CD4-positive, alpha-beta T cell treated with Interleukin-1 beta for 1 hour (primary cell): ENCODE results near the gene ERC2.

ENCODE experiments used
- DNase-seq, 2 donors: peaks; one replicate each; pipeline ENCODE4 v3.0.0-alpha.2; 2020 to 2022

Gene ERC2

DNA sequence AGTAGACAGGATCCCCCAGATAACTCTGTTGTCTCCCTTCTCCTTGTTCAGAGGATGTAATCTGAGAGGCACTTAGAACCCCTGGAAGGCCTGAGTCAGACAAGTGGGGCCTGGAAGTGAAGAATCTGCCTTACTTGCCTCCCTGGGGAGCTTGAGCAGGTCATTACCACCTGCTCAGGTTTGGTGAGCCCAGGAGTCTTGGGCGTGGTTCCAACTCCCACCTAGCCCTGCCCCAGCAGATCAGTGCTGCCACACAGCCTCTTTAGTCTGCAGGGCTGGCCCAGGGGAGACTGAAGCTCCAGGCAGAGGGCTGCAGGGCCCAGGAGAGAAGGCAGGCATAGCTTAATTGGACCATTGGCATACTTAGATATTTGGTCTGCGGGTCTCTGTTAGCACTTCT, 230.0 kb downstream of the ERC2 start:
- no peak for DNase-seq

DNA sequence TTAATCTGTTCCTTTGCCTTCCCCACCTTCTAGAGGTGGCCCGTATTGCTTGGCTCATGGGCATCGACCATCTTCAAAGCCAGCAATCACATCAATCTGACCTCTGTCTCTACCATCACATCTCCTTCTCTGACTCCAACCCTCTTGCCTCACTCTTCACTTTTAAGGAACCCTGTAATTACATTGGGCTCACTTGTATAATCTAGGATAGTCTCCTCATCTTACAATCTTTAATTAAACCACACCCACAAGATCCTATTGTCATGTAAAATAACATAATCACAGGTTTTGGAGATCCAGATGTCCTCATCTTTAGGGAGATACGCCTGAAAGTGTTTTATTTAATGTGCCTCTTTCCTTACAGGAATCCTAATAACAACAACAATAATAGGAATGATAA, 234.5 kb downstream of the ERC2 start:
- no peak for DNase-seq

DNA sequence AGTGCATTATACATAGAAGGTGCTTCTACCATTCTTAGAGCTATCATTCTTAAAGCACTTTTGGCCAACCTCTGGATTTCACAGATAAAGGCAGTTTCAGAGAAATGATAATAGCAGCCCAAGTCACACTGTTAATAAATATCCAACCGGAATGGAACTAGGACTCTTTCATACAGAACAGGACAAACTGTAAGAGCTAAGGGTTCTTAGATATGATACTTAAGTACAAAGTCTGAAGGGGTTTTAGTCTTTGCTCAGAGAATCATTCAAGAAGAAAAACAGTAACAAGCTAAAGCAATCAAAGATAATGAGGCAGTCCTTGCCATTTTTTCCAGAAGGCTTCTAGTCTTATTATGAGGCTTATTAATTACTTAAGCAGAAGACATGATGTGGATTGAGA, 239.0 kb downstream of the ERC2 start:
- no peak for DNase-seq

DNA sequence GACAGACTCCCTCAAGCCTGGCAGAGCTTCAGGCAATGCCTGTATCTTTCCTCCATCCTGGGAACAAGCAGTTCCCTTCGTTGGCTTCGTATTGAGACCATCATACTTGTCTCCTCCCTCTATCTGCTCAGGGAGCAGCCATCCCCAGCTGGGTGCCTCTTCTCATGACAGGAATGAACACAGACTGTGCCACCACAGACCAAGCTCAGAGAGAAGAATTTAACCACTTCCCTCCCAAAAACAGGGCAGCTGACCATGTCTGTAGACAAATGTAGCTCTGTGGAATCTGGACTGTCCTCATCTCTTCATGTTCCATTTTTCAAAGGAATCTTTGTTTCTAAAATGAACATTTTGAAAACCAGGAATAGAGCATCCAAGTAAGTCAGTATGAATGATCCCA, 245.4 kb downstream of the ERC2 start:
- no peak for DNase-seq

DNA sequence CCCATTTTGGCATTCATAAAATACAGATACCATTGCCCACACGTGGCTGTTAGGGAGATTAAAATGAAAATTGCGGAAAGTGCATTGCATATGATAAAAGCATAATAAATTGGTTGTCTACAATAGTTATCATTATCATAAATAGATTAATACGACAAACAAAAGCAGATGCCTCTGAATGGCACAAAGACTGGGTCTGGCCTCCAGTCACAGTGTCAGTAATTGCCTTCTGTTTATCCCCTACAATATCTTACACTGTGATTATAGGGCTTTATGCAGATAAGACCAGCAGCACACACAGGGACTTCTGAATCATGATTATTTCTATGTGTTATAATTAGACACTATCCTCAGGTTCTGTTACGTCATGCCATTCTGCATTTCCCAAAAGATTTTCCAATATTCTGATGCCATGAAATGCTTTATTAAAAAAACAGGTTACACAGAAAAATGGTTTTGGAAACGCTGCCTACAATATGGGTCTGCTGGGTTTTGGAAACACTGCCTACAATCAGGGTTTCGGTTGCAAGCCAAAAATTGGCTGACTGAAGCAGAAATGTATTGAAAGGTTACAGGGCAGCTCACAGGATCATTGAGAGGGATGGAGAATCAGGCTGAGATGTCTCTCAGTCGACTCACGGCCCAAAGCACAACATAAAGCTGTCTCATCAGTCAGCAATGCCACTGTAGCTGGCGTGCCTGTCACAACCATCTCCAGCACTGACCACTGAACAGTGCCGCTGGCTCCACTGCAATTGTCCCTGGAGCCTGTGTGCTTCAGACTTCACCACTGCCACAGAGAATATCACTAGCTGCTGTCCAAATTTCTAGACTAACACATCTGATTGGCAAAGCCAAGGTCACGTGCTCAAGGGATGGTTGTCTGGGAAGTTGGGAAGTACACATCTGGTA, 248.1 kb downstream of the ERC2 start:
- DNase-seq = no peak

DNA sequence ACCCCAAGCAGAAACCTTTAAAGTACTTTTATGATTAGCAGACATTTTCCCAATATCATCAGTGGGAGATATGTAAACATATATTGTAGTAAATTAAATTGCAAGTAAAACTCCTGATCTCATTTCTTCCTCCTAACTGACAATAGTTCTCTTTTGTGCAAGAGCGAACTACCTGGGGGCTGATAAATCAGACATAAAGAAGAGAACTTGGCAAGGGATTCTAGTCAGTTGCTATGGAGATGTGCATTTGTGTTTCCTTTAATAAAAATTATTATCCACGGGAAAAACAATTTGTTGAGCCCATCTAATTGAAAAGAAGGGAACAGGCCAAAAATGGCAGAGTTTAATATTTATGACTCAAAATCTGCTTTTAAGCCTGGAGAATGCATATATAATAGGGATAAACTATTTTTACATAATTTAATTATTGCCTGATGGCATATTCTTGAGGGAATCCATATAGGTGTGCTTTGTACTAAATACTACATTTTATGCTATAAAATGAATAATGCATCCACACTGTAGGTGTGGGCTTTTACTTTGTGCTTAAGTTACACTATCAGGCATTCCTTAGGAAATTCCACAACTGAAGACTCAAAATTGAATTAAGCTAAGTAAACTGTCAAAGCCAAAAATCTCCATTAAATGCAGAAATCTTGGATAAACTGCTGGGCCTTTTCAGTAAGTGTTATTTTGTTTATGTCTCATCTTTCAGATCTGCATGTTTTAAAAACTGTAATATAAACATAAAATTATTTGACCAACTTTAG, 258.1 kb downstream of the ERC2 start:
- DNase-seq = no peak

DNA sequence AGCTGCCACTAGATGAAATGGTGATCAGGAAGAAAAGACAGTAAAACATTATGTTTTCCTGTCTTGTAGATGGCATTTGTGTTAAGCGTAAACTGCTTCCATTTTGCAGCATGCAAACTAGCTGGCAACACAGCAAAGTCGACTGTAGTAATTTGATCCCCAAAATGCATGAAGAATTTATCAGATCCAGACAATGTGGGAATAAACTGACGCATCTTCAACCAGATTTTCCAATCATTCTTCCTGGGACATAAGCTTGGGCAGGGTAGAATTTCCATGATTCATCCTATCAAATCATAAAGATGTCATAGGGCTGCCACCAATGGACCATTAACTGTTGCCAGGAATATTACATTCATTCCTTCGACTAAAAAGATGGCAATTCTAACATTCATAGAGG, 260.3 kb downstream of the ERC2 start:
- DNase-seq = no peak

DNA sequence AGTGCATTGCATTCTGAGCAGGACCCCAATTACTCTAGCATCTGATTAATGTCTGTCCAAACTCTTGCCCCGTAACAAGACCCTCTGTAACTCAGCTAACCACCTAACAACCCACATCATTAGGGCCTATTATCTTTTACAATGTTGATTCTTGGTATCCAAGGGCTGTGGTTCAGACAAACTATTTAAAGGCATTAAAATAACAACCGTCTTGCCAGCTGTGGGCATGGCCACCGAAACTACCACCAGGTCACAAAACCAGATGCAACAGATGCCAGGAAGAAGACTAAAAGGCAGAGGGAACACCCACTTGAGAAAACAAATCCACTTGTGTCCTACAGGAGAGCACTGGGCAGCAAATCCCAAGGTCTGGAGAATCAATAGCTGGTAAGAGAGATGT, 262.9 kb downstream of the ERC2 start:
- DNase-seq = no peak

DNA sequence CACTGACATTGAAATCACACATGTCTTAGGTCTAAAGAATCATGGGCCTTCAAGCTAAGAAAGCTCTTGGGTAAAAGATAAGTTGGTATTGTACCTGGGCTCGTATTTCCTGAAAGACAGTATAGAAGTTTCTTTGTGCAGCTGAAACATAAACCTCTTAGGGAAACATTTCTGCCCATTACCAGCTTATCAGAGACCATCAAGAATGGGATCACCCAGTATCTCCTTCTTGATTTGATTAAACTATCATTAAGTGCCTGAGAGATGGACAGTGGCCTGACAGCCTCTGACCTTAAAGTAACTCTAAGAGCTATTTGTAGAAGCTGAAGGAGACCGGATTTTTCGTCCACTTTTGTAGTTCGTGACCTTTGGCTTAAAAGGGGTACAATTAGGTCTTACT, 265.3 kb downstream of the ERC2 start:
- DNase-seq = no peak

DNA sequence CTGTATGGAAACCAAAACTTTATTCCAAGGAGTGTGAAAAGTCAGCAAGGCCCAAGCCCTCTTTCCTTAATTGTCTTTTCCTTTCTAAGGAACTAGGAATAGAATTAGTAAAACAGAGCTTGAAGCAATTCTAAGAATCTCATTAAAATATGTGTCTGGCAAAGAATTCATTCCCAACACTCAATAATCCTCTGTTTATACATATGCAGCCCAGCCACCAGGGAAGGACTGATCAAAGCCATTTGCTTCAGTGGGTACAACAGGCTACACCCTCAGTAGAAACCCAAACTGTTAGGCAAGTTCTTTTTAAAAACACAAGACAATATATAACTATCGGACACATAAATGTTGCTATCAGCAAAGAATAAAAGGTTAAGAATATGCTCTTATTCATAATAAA, 266.9 kb downstream of the ERC2 start:
- no peak for DNase-seq

DNA sequence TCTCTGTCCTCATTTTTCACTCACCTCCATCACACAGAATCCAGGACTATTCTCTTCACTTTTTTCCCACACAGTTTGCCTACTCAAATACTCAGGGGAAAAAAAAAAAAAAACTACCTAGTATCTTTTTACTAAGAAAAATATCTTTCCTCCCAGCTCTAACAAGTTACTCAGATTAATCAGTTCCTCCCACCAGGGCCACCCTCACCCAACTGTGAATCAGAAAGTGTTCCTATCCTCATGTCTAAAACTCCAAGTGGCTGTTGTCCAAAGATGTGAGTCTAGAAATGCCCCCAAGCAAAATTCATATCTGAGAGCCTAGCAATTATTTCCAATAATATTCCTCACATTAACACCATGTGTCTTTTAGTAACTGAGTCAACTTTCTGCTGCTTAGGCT, 268.0 kb downstream of the ERC2 start:
- no peak for DNase-seq

DNA sequence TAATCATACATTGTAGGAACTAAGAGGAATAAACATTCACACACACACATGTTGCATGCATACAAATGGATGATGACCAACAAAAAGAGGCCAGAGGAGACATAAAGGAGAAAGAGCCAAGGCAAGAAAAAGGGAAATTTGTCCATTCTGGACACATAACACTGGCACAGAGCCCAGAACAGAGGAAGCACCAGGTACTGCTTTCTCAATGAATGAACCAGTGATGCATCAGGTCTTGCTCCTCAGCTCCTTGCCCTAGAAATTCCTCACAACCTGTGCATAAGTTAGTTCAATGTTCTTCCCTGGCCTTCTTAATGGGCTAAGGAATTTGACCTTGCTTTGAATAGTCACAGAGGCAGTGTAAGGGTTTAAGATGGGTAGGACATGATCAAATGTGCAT, 270.3 kb downstream of the ERC2 start:
- no peak for DNase-seq

DNA sequence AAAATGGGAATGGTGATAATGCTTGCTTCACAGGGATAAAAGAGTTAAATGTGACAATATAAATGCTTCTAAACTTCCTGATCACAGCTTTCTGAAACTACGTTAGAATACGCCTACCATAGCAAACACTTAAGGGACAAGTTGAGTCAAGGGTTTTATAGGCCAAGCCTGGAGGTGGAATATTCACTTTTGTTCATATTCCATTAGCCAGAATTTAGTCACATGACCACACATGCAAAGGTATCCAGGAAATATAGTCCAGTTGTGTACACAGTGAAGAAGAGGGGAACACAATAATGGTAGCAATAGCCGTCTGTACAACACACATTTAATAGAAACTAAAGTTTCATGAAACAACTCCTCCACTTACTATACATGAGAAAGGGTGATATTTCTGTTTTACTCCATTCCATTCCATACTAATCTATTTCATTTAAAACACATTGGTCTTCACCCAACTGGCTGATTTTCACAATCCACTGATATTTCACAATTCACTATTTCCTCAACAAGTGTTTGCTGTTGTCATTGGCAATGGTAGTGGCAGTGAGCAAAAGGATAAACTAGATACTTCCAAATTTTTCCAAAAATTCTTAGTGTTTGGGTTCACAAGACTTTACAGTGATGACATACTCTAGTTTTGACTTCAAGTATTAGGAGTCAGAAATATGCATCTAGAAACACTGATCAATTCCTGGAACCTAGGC, 270.9 kb downstream of the ERC2 start:
- no peak for DNase-seq

DNA sequence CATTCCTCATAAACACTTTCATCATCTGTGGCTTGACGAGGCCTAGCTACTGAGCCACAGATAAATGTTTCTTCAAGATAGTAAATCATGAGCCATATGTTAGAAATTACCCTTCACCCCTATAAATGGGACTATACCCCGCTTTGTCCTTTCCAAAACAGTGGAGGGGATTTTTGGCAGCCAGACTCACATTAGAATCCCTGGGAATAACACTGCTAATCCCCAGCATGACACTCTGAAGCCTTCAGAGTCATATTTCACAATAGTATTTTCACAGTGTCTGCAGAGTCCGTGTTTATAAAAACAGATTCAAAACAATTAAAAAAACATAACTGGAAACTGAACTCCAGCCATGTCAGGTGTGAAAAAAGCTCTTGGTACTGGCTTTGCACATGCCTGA, 271.6 kb downstream of the ERC2 start:
- DNase-seq = no peak

DNA sequence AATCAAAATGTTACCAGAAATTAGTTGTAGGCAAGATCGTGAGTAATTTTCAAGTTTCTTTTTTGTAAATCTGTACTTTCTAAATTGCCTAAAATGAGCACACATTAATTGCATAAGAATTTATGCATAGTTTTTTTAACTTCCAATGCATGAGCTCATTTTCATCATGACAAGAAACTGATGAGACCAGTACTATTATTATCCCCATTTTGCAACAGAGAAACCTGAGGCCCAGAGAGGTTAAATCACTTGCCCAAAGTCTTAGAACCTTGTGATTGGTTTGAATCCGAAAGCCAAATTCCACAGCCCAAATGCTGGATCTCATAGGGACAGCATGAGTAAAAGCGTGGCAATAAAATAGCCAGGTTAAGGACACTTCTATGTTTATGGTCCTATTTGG, 274.7 kb downstream of the ERC2 start:
- DNase-seq = no peak

DNA sequence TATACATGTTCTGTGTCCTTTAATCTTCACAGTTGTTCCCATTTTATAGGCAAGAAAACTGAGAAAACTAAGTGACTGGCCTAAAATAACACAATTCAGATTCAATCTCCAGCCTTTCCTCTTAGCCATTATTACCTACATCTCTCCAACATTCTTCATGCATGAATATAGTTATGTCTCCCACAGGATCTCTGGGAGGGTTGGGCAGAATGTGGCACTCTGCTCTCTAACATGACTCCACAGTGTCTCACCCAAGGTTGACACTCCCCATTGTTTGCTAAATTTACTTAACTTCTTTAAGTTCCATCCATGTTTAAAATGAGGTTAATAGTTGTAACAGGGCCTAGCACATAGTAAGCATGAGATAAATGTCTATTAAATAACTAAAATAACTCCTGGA, 276.3 kb downstream of the ERC2 start:
- no peak for DNase-seq

DNA sequence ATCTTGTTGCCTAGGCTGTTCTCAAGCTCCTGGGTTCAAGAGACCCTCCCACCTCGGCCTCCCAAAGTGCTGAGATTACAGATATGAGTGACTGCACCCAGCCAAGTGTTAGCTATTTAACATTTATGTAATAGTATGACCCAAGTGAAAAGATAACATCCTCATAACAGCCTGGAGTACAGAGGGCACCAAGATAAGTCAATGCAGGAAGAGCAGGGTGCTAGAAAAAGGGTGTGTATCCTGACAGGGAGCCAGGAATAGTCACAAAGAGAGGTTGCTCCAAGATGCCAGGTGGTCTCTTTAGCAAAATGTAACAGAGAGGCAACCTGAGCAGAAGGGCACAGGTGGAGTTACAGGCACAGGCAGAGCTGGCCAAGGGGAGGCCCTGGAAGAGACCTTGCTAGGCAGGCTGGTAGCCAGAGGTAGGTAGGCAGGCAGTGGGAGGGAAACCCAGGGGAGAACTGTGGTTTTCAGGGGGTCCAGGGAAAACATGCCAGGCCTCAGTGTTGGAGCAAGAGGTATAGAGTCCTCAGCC, 277.4 kb downstream of the ERC2 start:
- DNase-seq = no peak

DNA sequence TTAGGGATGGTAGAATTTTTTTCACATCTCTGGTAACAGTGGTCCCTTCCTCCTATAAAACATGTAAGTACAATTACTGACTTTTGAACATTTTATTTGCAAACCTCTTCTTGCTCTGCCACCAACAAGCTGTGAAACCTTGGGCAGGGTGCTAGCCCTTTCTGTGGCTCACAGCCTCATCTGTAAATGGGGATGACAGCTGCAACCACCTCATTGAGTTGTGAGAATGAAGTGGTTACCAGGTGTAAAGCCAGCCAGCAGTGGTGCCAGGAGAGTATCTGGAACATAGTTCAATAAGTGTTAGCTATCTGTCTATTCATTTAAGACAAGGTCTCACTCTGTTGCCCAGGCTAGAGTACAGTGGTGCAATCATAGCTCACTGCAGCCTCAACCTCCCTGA, 278.1 kb downstream of the ERC2 start:
- DNase-seq = no peak

DNA sequence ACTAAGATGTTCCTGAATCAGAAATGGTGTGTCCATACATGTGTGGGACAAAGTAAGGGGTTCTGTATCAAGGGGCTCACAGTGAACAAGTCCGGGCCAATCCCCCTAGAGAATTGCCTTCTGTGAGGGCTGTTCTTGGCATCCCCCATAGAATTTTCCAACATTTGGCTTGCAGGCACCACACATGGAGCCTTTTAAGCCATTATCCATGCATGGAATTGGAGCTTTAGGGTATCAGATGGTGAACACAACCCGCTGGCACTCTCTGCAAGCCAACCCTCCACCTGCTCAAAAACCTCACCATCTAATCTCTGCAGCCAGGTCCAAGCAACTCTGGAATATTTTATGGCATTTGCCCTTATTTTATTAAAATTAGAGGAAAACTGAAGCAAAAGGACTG, 278.7 kb downstream of the ERC2 start:
- DNase-seq = no peak

DNA sequence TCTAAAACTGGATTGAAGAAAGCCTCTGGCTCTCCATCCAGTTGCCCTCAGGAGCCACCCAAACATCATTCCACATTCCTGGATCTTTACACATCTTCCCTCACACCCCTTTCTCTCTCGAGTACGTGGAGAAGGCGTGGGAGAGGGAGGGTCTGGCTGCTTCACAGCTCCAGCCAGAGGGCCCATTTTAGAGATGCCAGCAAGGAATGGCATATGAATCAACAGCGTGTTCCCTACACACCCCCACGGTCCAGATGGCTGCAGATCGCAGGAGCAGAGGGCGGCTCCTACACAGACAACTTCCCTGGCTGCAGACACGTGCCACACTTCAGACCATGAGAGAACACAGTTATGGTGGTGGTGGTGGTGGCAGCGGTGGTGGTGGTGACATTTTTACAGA, 280.1 kb downstream of the ERC2 start:
- DNase-seq = no peak

DNA sequence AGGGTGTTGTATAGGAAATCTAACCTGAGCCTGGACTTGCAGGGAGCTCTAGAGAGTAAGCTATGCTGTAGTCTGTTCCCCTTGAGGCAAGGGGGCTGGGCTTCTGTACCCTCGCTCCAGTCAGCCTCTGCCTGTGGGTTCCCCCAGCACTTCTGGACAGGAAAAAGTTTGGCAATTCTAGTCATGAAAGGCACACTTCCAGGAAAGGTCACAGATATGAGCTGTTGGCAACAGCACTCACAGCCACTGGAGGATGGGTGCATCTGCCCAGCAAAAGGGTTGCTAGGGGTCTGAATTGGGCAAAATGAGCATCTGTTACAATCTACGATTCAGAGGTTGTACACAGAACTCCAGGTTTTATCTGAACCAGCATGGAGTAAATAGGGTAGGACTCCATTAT, 281.2 kb downstream of the ERC2 start:
- DNase-seq = no peak

DNA sequence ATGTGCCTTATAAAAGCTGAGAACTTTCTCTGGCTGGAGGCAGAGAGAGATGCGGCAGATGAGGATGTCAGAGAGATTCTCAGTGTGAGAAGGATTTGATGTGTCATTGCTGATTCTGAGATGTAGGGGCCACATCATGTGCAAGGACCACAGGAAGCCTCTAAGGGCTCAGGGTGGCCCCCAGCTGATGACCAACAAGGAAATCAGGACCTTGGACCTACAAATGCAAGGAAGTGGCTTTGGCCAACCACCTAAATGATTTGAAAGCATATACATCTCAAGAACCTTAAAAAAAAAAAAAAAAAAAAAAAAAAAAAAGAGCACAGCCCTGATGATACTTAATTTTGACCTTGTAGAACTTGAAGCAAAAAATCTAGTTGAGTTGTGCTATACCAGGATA, 282.4 kb downstream of the ERC2 start:
- DNase-seq = no peak

DNA sequence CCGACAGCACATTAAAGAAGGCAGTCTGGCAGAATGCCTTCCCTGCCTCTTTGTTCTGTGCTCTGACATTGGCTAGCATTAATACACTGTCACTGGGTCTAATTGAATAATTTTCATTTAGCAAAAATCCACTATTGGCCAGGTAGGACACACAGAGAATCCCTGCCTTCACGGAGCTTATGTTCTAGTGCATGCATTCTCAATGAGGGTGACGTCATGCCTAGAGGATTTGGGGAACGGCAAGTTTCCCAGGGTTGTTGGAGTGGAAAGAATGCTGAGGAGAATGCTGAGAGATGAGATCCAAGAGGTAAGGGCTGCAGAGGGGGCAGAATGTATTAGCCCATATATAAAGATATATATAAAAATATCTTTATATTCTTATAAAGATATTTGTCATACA, 284.7 kb downstream of the ERC2 start:
- DNase-seq = no peak

DNA sequence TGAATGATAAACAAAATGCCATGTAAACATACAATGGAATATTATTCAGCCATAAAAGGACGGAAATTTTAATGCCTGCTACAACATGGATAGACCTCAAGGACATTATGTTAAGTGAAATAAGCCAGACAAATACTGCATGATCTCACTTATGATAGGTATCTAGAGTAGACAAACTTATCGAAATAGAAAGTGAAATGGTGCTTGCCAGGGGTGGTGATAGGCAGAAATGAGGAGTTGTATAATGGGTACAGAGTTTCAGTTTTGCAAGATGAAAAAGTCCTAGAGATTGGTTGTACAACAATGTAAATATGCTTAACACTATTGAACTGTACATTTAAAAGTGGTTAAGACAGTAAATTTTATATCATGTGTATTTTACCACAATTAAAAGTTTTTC, 287.8 kb downstream of the ERC2 start:
- DNase-seq = no peak
